Tibial nerve (tissue), 3 donors: Measurements from ENCODE around the gene KHNYN.

Experiments used
- CTCF ChIP-seq, 5 experiments: fragments of 200-600 bp in 3 of 5; fragments of 450-650 bp in 2 of 5; sonication (generic) in 3 of 5; IDR thresholded peaks; one replicate each; pipeline ENCODE4 v1.5.1; 2016 to 2019; ENCODE audit warnings: antibody characterized with exemption in 5 of 5, mild to moderate bottlenecking in 3 of 5, moderate library complexity in 2 of 5
- POLR2A ChIP-seq, 2 donors: fragments of 450-650 bp; IDR thresholded peaks; one replicate each; pipeline ENCODE4 v1.6.1; 2017; ENCODE audit warnings: antibody characterized with exemption in 2 of 2, mild to moderate bottlenecking in 2 of 2, moderate library complexity in 2 of 2

GRCh38 chr14:24473211-24473610, 43.5 kb downstream of the KHNYN start:
- no peak for TF ChIP-seq CTCF (IDR thresholded peaks at IDR 0.05)
- TF ChIP-seq POLR2A (IDR thresholded peaks at IDR 0.05): no peak
